ENCODE data around the gene OR2V2.

OR2V2 gene

DNA sequence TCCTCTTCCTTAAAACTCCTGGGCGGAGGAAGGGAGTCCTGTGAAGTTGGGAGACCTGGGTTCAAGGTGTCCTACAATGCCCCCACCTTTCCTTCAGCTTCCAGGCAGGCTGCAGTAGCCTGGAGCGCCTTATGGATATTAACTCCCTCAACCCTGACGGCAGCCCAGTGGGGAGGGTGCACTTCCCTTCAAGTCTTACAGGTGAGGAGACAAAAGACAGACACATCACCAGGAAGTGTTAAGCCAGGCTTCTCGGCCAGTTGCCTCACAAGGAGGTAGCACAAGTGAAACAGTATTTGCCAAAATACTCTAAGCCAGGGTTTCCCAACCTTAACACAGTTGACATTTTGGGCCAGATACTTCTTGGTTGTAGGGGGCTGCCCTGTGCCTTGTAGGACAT is 53.4 kb downstream of the OR2V2 start:
- H3K4me3 ChIP-seq (replicated peaks in 1 of 2; ENCODE audit: low read depth in 2 of 2, low read length in 2 of 2) = no peak overlapping the region
- no peak for DNase-seq (ENCODE audit: low read depth in 2 of 2)
- no peak for TF ChIP-seq CTCF (IDR thresholded peaks at IDR 0.05; ENCODE audit: low read depth, low read length)

DNA sequence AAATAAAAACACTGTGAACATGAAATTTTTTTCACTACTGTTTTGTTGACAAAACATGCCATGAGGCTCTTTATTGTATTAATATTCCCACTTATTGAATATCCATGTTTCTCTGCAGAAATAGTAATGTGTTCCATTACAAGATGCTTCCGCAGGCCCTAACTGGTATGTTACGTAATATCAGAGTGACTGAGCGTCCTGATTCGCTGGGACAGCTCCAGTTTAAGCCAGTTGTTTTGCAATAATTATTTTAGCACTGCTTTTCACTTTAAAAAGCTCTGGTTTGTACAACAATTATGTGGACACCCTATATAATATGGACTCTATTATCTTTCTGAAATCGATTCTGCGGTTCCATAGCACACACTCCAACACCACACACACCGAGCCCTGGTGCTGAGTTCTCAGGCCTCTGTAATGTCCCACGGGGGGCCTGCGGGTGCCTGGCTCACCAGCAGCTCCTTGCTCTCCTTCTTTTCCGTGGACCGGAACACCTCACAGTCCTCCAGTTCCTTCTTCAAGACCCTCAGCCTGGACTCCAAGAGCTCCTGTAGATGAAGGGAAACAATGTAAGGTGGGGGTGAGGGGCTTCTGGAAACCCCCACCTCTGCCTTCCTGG is 55.8 kb downstream of the OR2V2 start:
- no peak overlapping the region for H3K4me3 ChIP-seq (replicated peaks in 1 of 2; ENCODE audit: low read depth in 2 of 2, low read length in 2 of 2)
- DNase-seq (ENCODE audit: low read depth in 2 of 2) = peak; percentile 64 to 71
- no peak for TF ChIP-seq CTCF (IDR thresholded peaks at IDR 0.05; ENCODE audit: low read depth, low read length)

- H3K4me3 ChIP-seq (replicated peaks in 1 of 2; ENCODE audit: low read depth in 2 of 2, low read length in 2 of 2) = peak overlapping the region; percentile 39 to 55
- no peak for DNase-seq (ENCODE audit: low read depth in 2 of 2)
- TF ChIP-seq CTCF (IDR thresholded peaks at IDR 0.05; ENCODE audit: low read depth, low read length) = no peak
These were observed 56.4 kb downstream of the OR2V2 start for GRCh38 chr5:181203777-181204112.

DNA sequence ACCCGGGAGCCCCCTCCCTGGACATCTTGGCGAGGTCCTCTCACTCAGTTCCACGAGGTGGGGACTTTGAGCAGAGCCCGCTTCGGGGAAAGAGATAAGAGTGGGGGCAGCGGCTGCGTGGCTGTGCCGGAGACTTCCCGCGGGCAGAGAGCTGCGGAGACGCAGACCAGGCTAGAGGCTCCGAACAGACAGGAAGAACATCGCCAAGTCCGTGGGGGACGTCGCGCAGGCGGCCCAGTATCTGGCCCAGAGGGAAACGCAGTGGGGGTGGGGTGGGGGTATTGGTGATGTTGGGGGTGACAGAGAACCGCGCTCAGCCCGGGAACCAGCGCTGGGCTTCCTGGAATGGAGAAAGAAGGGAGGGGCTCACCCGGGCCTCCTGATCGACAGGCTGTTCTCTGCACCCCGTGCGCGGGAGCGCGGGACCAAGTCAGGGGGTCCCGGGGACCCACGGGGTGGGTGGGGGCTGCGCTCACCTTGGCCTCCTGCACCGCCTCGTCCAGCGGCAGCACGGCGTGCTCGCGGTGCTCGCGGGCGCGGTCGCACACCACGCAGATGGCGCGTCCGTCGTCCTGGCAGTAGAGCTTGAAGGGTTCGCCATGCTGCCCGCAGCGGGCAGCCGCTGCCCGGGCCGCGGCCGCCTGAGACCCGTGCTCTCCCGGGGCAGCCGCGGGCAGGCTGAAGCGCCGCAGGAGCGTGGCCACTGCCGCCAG is 56.9 kb downstream of the OR2V2 start:
- no peak for DNase-seq (ENCODE audit: low read depth in 2 of 2)
- TF ChIP-seq CTCF (IDR thresholded peaks at IDR 0.05; ENCODE audit: low read depth, low read length) = no peak
- H3K4me3 ChIP-seq (replicated peaks in 1 of 2; ENCODE audit: low read depth in 2 of 2, low read length in 2 of 2) = peak overlapping the region; percentile 39 to 55

DNA sequence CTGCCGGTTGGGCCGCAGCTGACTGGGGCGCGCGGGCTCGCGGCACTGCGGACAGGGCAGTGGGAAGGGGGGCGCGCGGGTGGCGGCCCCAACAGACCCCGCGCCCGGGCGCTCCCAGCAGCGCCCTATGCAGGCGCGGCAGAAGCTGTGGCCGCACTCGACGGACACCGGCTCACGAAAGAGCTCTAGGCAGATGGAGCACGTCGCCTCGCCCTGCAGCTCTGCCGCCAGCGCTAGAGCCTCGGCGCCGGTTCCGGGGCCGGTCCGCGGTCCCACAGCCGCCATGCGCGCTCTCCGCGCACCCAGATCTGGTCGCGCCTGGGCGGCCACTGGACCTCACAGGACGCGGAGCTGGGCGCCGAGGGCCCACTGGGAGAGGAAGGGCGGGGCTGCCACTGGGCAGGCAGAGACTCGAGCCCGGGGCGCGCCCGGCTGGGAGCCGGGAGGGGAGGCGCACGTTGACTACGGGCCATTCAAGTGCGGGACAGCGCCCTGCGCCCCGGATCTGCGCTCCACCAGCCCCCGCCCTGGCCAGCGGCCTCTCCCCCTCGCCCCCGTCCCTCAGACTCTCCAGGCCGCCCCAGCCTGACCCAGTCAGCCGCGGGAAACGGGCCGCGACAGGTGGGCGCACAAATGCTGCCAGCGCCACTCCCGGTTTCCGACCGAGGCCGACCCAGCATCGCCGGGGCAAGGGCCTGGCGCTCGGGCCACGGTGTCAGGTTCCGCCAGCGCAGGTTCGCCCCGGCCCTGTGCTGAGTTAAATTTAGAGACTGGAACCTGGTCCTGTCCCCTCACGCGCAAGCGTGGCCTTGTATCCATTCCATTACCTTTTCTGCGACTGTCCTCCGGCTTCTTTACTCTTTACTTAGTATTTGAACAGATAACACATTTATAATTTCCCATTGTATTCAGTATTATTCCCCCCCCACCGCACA is 57.7 kb downstream of the OR2V2 start, which contains the start of gene TRIM7:
Gene TRIM7 (minus strand): TSS at position 371 of the 935 bp plus-strand sequence. CDS start 86 bp downstream, at position 285.
- peak in 1 of 2 donors; percentile 41 for DNase-seq (ENCODE audit: low read depth in 2 of 2)
- TF ChIP-seq CTCF (IDR thresholded peaks at IDR 0.05; ENCODE audit: low read depth, low read length) = no peak

GRCh38 chr5:181205761-181206649 is 58.6 kb downstream of the OR2V2 start:
- DNase-seq (ENCODE audit: low read depth in 2 of 2) = peak in 1 of 2 donors; percentile 50
- peak overlapping the region; percentile 9 to 20 for H3K4me3 ChIP-seq (replicated peaks in 1 of 2; ENCODE audit: low read depth in 2 of 2, low read length in 2 of 2)
- no peak for TF ChIP-seq CTCF (IDR thresholded peaks at IDR 0.05; ENCODE audit: low read depth, low read length)

More for the DNA sequence above, 57.7 kb downstream of the OR2V2 start, which contains the start of gene TRIM7:
- H3K4me3 ChIP-seq (replicated peaks in 1 of 2; ENCODE audit: low read depth in 2 of 2, low read length in 2 of 2) = peak within 1 kb of the TSS; percentile 40 to 55
